ENCODE results near the gene GALNTL6.

- no peak for TF ChIP-seq CTCF (IDR thresholded peaks at IDR 0.05)
- TF ChIP-seq EZH2 (IDR thresholded peaks at IDR 0.05; ENCODE audit: borderline replicate concordance, insufficient read depth, low read depth, low read length, poor library complexity, severe bottlenecking), result no peak
These were observed 222.4 kb downstream of the GALNTL6 start for GRCh38 chr4:172035562-172035961.
